ENCODE data around the gene KNOP1. TPM values are rescaled to one million over a fixed set of nuclear protein-coding genes. Genes with fewer than 3 reads are reported as not detected.

KNOP1 gene
- total RNA-seq, 2 donors from 2014 or later: 83.9 to 95.9 TPM

- no peaks in the 10 kb centered on the region for H3K27me3 ChIP-seq (ENCODE audit: control insufficient read depth, insufficient read depth, low read length, poor library complexity, severe bottlenecking)
- no peaks in the 10 kb centered on the region for H3K27me3 Mint-ChIP-seq (ENCODE audit: insufficient read depth)
- WGBS, 2 experiments (ENCODE audit: insufficient coverage in 1 of 2, insufficient read length in 1 of 2): 88 to 95% methylated on average over 4 of the region's 4 CpGs
- TF ChIP-seq, protein P1, sequence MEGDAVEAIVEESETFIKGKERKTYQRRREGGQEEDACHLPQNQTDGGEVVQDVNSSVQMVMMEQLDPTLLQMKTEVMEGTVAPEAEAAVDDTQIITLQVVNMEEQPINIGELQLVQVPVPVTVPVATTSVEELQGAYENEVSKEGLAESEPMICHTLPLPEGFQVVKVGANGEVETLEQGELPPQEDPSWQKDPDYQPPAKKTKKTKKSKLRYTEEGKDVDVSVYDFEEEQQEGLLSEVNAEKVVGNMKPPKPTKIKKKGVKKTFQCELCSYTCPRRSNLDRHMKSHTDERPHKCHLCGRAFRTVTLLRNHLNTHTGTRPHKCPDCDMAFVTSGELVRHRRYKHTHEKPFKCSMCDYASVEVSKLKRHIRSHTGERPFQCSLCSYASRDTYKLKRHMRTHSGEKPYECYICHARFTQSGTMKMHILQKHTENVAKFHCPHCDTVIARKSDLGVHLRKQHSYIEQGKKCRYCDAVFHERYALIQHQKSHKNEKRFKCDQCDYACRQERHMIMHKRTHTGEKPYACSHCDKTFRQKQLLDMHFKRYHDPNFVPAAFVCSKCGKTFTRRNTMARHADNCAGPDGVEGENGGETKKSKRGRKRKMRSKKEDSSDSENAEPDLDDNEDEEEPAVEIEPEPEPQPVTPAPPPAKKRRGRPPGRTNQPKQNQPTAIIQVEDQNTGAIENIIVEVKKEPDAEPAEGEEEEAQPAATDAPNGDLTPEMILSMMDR (conservative IDR thresholded peaks at IDR 0.05): no peak
- H3K9me3 ChIP-seq (ENCODE audit: control insufficient read depth, low read length): peaks cover 3% of the 10 kb centered on the region
- H3K4me1 Mint-ChIP-seq: peaks cover 7% of the 10 kb centered on the region
- peaks cover 31% of the 10 kb centered on the region for H3K36me3 ChIP-seq (ENCODE audit: control insufficient read depth, insufficient read depth, low read length)
- H3K9ac ChIP-seq (ENCODE audit: extremely low read depth, low read length, poor library complexity, severe bottlenecking): no peak overlapping the region
- no peak overlapping the region for H3K27ac ChIP-seq (ENCODE audit: low read depth, low read length)
- peaks cover 75% of the 10 kb centered on the region for H3K36me3 Mint-ChIP-seq (ENCODE audit: low read depth)
- peaks cover 4% of the 10 kb centered on the region for H3K9me3 Mint-ChIP-seq
- DNase-seq: no peak
- no peak overlapping the region for H3K4me3 Mint-ChIP-seq
- no peak overlapping the region for H3K4me3 ChIP-seq (ENCODE audit: low read length)
- no peak overlapping the region for H3K27ac Mint-ChIP-seq
- peaks cover 7% of the 10 kb centered on the region for H3K4me1 ChIP-seq (ENCODE audit: control insufficient read depth, insufficient read depth, low read length)
Measured at GRCh38 chr16:19690196-19690595, 27.8 kb downstream of the KNOP1 start.

DNA sequence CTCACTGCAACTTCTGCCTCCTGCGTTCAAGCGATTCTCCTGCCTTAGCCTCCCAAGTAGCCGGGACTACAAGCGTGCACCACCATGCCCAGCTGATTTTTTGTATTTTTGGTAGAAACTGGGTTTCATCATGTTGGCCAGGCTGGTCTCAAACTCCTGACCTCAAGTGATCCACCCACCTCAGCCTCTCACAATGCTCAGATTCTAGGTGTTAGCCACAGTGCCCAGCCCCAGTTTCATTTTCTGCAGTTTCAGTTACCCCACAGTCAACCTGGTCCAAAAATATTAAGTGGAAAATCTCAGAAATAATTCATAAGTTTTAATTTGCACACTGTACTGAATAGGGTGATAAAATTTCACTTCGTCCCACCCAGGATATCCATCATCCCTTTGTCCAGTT is 28.7 kb downstream of the KNOP1 start:
- TF ChIP-seq, protein P1 (conservative IDR thresholded peaks at IDR 0.05): no peak
- peaks cover 7% of the 10 kb centered on the region for H3K4me1 ChIP-seq (ENCODE audit: control insufficient read depth, insufficient read depth, low read length)
- H3K4me3 ChIP-seq (ENCODE audit: low read length): no peak overlapping the region
- no peak overlapping the region for H3K27ac ChIP-seq (ENCODE audit: low read depth, low read length)
- no peak overlapping the region for H3K9ac ChIP-seq (ENCODE audit: extremely low read depth, low read length, poor library complexity, severe bottlenecking)
- H3K9me3 Mint-ChIP-seq: peaks cover 10% of the 10 kb centered on the region
- peaks cover 6% of the 10 kb centered on the region for H3K9me3 ChIP-seq (ENCODE audit: control insufficient read depth, low read length)
- H3K27ac Mint-ChIP-seq: no peak overlapping the region
- no peak for DNase-seq
- no peak overlapping the region for H3K4me3 Mint-ChIP-seq
- peaks cover 30% of the 10 kb centered on the region for H3K36me3 ChIP-seq (ENCODE audit: control insufficient read depth, insufficient read depth, low read length)
- no peaks in the 10 kb centered on the region for H3K27me3 Mint-ChIP-seq (ENCODE audit: insufficient read depth)
- peaks cover 7% of the 10 kb centered on the region for H3K4me1 Mint-ChIP-seq
- H3K27me3 ChIP-seq (ENCODE audit: control insufficient read depth, insufficient read depth, low read length, poor library complexity, severe bottlenecking): no peaks in the 10 kb centered on the region
- 93 to 98% methylated on average over 4 to 5 of the region's 5 CpGs for WGBS, 2 experiments (ENCODE audit: insufficient coverage in 1 of 2, insufficient read length in 1 of 2)
- peaks cover 77% of the 10 kb centered on the region for H3K36me3 Mint-ChIP-seq (ENCODE audit: low read depth)

DNA sequence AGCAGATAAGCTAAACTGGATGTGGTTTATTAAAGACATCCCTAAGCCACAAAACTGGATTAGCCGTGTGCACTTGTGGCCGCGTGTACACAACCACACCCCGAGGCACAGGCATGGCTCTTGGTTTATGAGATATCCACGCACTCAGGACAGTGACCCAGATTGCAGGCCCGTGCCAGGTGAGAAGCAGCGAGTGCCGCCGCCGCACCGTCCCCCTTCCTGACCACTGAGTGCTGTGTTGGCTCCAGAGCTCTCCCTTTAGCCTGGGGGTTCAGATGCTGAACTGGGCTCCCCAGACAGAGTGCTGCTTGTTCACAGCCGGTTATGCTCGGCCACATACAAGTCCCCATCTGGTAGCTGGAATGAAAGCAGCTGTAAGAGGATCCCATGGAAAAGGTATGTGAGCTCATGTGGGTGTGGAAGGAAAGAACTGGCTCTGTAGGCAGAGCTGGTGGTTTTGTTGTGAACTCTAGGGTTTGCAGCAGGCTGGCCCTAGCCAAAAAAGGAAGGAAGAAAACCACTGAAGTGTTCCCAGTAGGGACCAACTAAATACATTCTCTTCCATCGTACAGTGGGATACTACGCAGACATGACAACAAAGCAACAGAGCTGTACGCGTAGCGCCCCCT is 29.5 kb downstream of the KNOP1 start:
- Histone ChIP-seq H3K9ac (ENCODE audit: extremely low read depth, low read length, poor library complexity, severe bottlenecking) (no peak overlapping the region), H3K27ac (ENCODE audit: low read depth, low read length) (peak overlapping the region; percentile 16), H3K27me3 (ENCODE audit: control insufficient read depth, insufficient read depth, low read length, poor library complexity, severe bottlenecking) (no peaks in the 10 kb centered on the region), H3K4me1 (ENCODE audit: control insufficient read depth, insufficient read depth, low read length) (peaks cover 7% of the 10 kb centered on the region), H3K9me3 (ENCODE audit: control insufficient read depth, low read length) (peaks cover 8% of the 10 kb centered on the region), H3K36me3 (ENCODE audit: control insufficient read depth, insufficient read depth, low read length) (peaks cover 33% of the 10 kb centered on the region), H3K4me3 (ENCODE audit: low read length) (no peak overlapping the region)
- Mint-ChIP-seq H3K27ac (no peak overlapping the region), H3K9me3 (peaks cover 13% of the 10 kb centered on the region), H3K4me3 (no peak overlapping the region), H3K27me3 (ENCODE audit: insufficient read depth) (no peaks in the 10 kb centered on the region), H3K4me1 (peaks cover 7% of the 10 kb centered on the region), H3K36me3 (ENCODE audit: low read depth) (peaks cover 82% of the 10 kb centered on the region)
- TF ChIP-seq, protein P1 (conservative IDR thresholded peaks at IDR 0.05): no peak
- DNase-seq: no peak
- 95 to 96% methylated on average over 17 to 18 of the region's 18 CpGs for WGBS, 2 experiments (ENCODE audit: insufficient coverage in 1 of 2, insufficient read length in 1 of 2)

Data from endodermal cell (in vitro differentiated cells).